ENCODE measurements around the gene TMEM97. TPM values are rescaled to one million over a fixed set of nuclear protein-coding genes. Genes with fewer than 3 reads are reported as not detected.
"Not testable (repeated sequence)": the region's sequence is repeated elsewhere in the genome, so short reads cannot be mapped to it uniquely, and the experiment has no call there.

TMEM97 gene
- total and polyA plus RNA-seq, 5 experiments from 2014 or later, result 5.9 to 10.1 (median 7.1) TPM

GRCh38 chr17:28290703-28291102 is 28.3 kb upstream of the TMEM97 start:
- Mint-ChIP-seq H3K27me3 (peaks cover 12 to 32% (median 15%) of the 10 kb centered on the region in 5 donors), H3K4me3 (no peak overlapping the region), H3K4me1 (peaks cover 0 to 6% (median 0%) of the 10 kb centered on the region in 4 donors), H3K27ac (no peak overlapping the region), H3K36me3 (no peaks in the 10 kb centered on the region), H3K9me3 (peaks cover 0 to 3% (median 0%) of the 10 kb centered on the region in 9 donors)
- POLR2A ChIA-PET, result no interaction called here
- DNase-seq (no peak), ATAC-seq (no peak)

DNA sequence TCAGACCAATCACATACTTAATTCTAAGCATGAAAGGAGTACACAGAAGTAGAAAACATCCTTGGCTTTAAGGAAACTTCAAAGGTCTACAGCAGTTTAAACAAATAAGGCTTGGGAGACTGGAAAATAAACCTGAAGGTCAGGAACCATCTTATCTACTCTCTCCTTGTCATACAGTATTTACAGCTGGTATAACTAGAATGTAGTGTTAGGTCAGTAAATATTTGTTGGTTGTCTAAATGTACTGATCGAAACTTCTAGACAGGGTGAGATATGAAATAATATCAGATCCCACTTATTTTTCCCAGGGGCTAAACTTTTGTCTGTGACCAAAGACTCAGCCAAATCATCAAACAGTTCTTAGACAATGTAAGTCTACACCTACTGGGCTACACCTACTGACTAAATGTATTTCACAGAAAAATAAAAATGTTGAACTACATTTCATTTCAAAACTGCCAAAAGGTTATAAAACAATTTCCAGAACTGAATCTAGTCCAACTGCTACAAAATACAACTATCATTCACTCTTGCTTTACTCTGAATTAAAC is 27.1 kb upstream of the TMEM97 start:
- DNase-seq (no peak), ATAC-seq (no peak)
- Mint-ChIP-seq H3K4me3 (no peak overlapping the region), H3K27ac (no peak overlapping the region), H3K27me3 (peaks cover 12 to 35% (median 16%) of the 10 kb centered on the region in 5 donors), H3K4me1 (peaks cover 0 to 6% (median 0%) of the 10 kb centered on the region in 4 donors), H3K9me3 (peaks cover 0 to 3% (median 0%) of the 10 kb centered on the region in 9 donors), H3K36me3 (no peaks in the 10 kb centered on the region)
- POLR2A ChIA-PET, result no interaction called here

DNA sequence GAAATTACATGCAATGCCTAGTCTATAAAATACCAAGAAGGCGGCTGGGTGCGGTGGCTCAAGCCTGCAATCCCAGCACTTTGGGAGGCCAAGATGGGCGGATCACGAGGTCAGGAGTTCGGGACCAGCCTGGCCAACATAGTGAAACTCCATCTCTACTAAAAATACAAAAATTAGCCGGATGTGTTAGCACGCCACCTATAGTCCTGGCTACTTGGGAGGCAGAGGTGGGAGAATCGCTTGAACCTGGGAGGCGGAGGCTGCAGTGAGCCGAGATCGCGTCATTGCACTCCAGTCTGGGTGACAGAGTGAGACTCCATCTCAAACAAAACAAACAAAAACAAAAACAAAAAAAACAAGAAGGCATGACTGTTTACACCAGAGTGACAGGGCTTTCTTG is 26.1 kb upstream of the TMEM97 start:
- not testable (repeated sequence) for H3K9me3 Mint-ChIP-seq, H3K4me1 Mint-ChIP-seq
- H3K27me3 Mint-ChIP-seq, result peaks cover 12 to 35% (median 16%) of the 10 kb centered on the region in 5 donors

DNA sequence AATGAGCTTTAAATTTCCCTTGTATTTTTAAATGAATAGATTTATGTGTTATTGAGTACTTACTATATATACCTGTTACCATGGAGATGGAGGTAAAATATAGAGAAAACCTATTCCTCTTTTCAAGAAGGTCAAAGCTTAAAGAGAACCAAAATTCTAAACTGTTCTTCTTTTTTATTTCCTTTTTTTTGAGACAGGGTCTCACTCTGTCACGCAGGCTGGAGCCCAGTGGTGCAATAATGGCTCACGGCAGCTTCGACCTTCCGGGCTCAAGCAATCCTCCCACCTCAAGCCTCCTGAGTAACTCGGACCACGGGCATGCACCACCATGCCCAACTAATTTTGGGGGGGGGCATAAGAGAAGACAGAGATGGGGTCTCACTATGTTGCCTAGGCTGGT is 25.0 kb upstream of the TMEM97 start:
- H3K27me3 Mint-ChIP-seq, result peaks cover 12 to 35% (median 14%) of the 10 kb centered on the region in 5 donors
- H3K4me3 Mint-ChIP-seq, result no peak overlapping the region
- H3K4me1 Mint-ChIP-seq, result peaks cover 0 to 6% (median 0%) of the 10 kb centered on the region in 4 donors
- H3K9me3 Mint-ChIP-seq, result no peaks in the 10 kb centered on the region
- no peaks in the 10 kb centered on the region for H3K36me3 Mint-ChIP-seq
- POLR2A ChIA-PET, result no interaction called here
- ATAC-seq (no peak), DNase-seq (no peak)
- no peak overlapping the region for H3K27ac Mint-ChIP-seq

More for the DNA sequence above, 26.1 kb upstream of the TMEM97 start:
- H3K36me3 Mint-ChIP-seq, DNase-seq, H3K4me3 Mint-ChIP-seq, H3K27ac Mint-ChIP-seq, POLR2A ChIA-PET, ATAC-seq: not testable (repeated sequence)

GRCh38 chr17:28295677-28296578 is 23.1 kb upstream of the TMEM97 start:
- POLR2A ChIA-PET, result no interaction called here
- Mint-ChIP-seq H3K4me1 (peaks cover 0 to 6% (median 0%) of the 10 kb centered on the region in 4 donors), H3K9me3 (no peaks in the 10 kb centered on the region), H3K27me3 (peaks cover 12 to 35% (median 13%) of the 10 kb centered on the region in 5 donors), H3K27ac (peak overlapping the region in 1 of 10 donors; percentile 35), H3K4me3 (no peak overlapping the region), H3K36me3 (no peaks in the 10 kb centered on the region)
- no peak for DNase-seq
- no peak for ATAC-seq

- H3K27me3 Mint-ChIP-seq, result peaks cover 2 to 21% (median 11%) of the 10 kb centered on the region in 5 donors
- peaks cover 0 to 6% (median 0%) of the 10 kb centered on the region in 4 donors for H3K4me1 Mint-ChIP-seq
- H3K9me3 Mint-ChIP-seq, result no peaks in the 10 kb centered on the region
- POLR2A ChIA-PET, result no interaction called here
- H3K27ac Mint-ChIP-seq, result no peak overlapping the region
- no peak for ATAC-seq
- no peak overlapping the region for H3K4me3 Mint-ChIP-seq
- H3K36me3 Mint-ChIP-seq, result no peaks in the 10 kb centered on the region
- no peak for DNase-seq
These were observed 20.6 kb upstream of the TMEM97 start for GRCh38 chr17:28298449-28298848.

- Mint-ChIP-seq H3K36me3 (peaks cover 0 to 2% (median 0%) of the 10 kb centered on the region in 3 donors), H3K4me1 (no peaks in the 10 kb centered on the region), H3K4me3 (no peak overlapping the region), H3K27ac (no peak overlapping the region), H3K27me3 (peaks cover 6 to 30% (median 16%) of the 10 kb centered on the region in 5 donors), H3K9me3 (no peaks in the 10 kb centered on the region)
- DNase-seq, result no peak
- ATAC-seq, result no peak
- POLR2A ChIA-PET, result no interaction called here
These were observed 12.0 kb upstream of the TMEM97 start for GRCh38 chr17:28306954-28307401.

DNA sequence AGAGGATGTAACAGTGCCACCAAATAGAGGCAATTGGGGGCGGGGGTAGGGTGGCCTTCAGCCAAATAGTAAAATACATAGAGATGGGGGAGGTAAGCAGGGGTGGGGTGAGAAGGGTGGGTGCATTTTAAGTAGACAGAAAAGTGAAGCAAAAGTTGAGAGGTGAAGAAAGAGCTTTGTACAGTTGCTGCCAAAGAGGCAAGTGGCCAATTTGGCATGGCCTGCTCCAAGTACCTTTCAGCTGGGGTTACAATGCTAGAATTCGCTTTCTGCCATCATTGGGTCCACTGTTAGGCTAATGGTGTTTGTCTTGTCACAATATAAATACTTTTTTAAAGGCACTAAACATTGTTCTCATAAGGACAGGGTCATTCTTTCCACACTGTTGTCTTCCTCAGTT is 5.2 kb upstream of the TMEM97 start:
- POLR2A ChIA-PET, result no interaction called here
- peaks cover 0 to 7% (median 1%) of the 10 kb centered on the region in 5 donors for H3K27me3 Mint-ChIP-seq
- H3K4me3 Mint-ChIP-seq, result no peak overlapping the region
- no peaks in the 10 kb centered on the region for H3K36me3 Mint-ChIP-seq
- H3K27ac Mint-ChIP-seq, result no peak overlapping the region
- ATAC-seq (no peak), DNase-seq (no peak)
- no peaks in the 10 kb centered on the region for H3K9me3 Mint-ChIP-seq
- H3K4me1 Mint-ChIP-seq, result peaks cover 8 to 11% (median 11%) of the 10 kb centered on the region in 4 donors

DNA sequence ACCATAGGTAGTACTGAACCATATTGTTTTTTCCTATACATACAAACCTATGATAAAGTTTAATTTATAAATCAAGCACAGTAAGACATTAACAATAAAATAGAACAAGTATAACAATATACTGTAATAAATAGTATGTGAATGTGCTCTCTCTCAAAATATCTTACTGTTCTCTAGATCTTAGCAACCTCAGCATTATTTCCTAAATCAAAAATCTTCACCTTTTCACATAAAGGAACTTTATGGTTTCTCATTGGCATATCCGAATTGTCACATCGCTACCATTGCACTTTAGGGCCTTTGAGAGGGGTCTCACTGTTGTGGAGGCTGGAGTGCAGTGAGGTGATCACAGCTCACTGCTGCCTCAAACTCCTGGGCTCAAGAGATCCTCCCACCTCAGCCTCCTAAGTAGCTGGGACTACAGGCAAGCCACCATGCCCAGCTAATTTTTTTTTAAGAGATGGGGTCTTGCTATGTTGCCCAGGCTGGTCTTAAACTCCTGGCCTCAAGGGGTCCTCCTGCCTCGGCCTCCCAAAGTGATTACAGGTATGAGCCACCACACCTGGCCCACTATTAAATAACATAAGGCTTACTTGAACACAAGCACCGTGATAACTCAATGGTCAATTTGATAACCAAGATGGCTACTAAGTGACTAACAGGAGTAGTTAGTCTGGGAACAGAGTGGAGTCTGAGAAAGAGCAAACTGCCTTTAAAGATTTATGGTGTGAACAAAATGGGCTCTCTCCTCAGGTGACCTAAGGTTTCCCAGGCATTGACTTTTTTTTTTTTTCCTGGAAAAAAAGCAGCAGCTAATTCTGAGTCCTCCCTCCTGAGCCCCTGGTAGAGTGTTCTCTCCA is 2.9 kb upstream of the TMEM97 start:
- Mint-ChIP-seq H3K27ac (peak overlapping the region in 1 of 10 donors; percentile 51), H3K36me3 (no peaks in the 10 kb centered on the region), H3K27me3 (peaks cover 0 to 4% (median 0%) of the 10 kb centered on the region in 5 donors), H3K4me1 (peaks cover 15 to 32% (median 23%) of the 10 kb centered on the region in 4 donors), H3K9me3 (no peaks in the 10 kb centered on the region), H3K4me3 (peak overlapping the region in 1 of 10 donors; percentile 26)
- POLR2A ChIA-PET, result interaction anchor here (0.7 to 1.4 kb wide), 2 partner anchors 20 to 185 kb away, joined by 3 read pairs; partner anchors contain the start of gene TNFAIP1
- DNase-seq, result no peak
- ATAC-seq, result no peak

GRCh38 chr17:28317099-28317965 is 1.7 kb upstream of the TMEM97 start:
- POLR2A ChIA-PET, result interaction anchor here (2.1 to 3.7 kb wide), 2 partner anchors 18 to 41 kb away, joined by 17 to 26 read pairs; partner anchors contain the start of genes IFT20, POLDIP2 and TNFAIP1
- Mint-ChIP-seq H3K27me3 (peaks cover 0 to 4% (median 0%) of the 10 kb centered on the region in 5 donors), H3K36me3 (no peaks in the 10 kb centered on the region), H3K27ac (peak overlapping the region in 4 of 10 donors; percentile 41 to 81 (median 69)), H3K4me1 (peaks cover 15 to 32% (median 23%) of the 10 kb centered on the region in 4 donors), H3K9me3 (no peaks in the 10 kb centered on the region), H3K4me3 (peak overlapping the region; percentile 87 to 95 (median 90))
- ATAC-seq (no peak), DNase-seq (no peak)

- peak overlapping the region in 8 of 10 donors; percentile 10 to 92 (median 84) for H3K27ac Mint-ChIP-seq
- peaks cover 0 to 2% (median 0%) of the 10 kb centered on the region in 5 donors for H3K27me3 Mint-ChIP-seq
- POLR2A ChIA-PET, result interaction anchor here (2.1 to 3.7 kb wide), 2 partner anchors 17 to 40 kb away, joined by 17 to 26 read pairs; partner anchors contain the start of genes IFT20, POLDIP2 and TNFAIP1
- ATAC-seq (peak in 1 of 2 donors; percentile 4), DNase-seq (peak in 1 of 10 donors; percentile 9)
- peaks cover 15 to 32% (median 23%) of the 10 kb centered on the region in 4 donors for H3K4me1 Mint-ChIP-seq
- no peaks in the 10 kb centered on the region for H3K36me3 Mint-ChIP-seq
- H3K4me3 Mint-ChIP-seq, result peak overlapping the region; percentile 87 to 95 (median 90)
- no peaks in the 10 kb centered on the region for H3K9me3 Mint-ChIP-seq
These were observed 838 bp upstream of the TMEM97 start for GRCh38 chr17:28317966-28318758.
